GM12872 (cell line): ENCODE data around the gene GVQW3.

Experiments
- CTCF ChIP-seq: IDR thresholded peaks from 3 replicates; pipeline ENCODE4 v1.5.1; 2011; ENCODE audit warnings: low read depth, mild to moderate bottlenecking, low read length, moderate library complexity; ENCODE audit not compliant: insufficient read depth

The GVQW3 gene

DNA sequence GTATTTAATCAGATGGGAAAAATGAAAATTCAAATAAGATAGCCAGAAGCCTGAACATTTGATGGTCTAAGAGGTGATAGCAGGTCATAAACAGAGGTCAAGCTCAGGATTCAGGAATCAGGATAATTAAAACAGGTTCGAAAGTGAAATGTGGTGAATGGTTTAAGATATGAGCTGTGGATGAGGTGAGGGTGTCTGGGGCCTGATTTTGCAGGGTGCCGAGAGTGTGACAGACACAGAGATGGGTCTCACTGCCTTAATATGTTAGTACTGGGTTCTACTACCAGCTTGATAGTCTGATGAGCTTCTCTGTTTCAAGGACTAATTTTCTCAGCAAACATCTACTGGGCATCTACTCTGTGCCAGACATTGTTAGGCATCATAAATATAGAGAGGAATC is 43.8 kb downstream of the GVQW3 start:
- TF ChIP-seq CTCF, result no peak

DNA sequence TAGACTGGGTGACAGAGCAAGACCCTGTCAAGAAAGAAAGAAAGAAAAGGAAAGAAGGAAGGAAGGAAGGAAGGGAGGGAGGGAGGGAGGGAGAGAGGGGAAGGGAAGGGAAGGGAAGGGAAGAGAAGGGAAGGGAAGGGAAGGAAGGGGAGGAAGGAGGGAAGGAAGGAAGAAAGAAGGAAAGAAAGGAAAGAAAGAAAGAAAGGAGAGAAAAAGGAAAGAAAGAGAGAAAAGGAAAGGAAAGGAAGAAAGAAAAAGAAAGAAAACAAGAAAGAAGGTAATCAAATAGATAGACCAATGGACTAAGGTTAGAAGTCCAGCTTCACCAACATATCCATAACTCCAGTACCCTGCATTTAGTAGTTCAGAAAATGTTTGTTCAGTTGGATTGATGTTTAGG is 45.5 kb downstream of the GVQW3 start:
- TF ChIP-seq CTCF, result no peak

- no peak for TF ChIP-seq CTCF
Observed at GRCh38 chr11:76436020-76436419, 54.9 kb downstream of the GVQW3 start.

DNA sequence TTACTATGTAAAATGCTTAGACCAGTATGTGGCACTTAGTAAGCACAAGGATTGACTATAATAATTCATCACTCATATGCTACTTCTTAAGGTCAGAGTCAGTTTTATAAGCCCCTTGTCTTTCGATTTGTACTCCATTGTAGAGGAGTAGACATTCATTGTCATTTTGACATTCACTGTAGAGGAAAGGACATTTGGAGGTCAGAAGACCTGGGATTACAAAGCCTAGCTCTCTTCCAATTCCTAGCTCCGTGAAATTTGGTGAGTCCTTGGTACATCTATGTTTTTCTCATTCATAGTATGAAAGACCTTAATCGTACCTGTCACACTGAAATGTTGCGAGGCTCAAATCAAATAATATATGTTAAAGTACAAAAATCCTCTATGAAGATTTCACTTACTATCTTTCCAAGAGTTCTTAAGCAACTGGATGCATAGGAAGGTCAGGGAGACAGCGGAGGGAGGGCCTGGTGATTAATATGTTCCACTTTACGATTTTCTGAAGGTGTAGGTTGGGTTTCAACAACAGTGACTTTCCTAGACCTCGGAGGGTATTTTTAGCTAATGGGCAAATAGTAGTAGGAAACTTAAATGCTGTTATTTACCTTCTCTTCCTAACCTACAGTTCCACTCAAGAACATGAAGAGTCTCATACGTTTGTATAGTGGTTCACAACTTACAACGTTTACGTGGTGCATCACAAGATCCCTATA is 62.3 kb downstream of the GVQW3 start:
- TF ChIP-seq CTCF, result no peak

GRCh38 chr11:76444065-76444383 is 62.9 kb downstream of the GVQW3 start:
- TF ChIP-seq CTCF, result no peak

DNA sequence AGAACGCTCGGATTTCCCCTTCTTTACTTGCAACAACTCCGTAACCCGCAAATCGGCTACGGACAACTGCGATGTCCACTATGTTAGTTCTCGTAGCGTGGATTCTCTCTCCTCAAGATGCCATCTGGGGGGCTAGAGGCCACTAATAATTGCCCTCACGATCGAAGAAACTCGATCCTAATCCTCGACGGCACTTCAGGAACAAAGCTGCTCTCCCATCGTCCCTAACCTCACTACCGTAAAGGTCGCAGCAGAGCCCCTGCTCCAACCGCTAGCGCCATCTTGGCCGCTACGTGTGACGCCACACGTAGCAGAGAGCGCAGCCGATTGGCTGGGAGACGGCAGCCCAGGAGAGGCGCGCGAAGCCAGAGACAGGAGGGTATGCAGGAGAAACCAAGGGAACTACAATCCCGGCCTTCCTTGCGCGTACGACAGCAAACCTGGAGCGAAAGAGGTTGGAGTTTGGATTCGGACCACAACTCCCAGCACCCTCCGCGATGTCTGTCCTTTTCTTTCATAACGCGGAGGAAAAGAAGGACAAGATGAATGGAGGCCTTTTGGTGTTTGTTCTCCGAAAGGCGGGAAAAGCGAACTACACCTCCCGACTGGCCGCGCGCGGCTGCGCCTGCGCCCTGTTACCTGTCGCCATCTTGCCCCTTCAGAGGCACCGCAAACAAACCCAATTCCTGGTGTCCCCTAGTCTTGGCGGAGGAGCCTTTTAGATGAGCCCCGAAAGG is 63.4 kb downstream of the GVQW3 start, which contains the start of gene EMSY:
TSS of gene EMSY (plus strand) at position 635 of the 737 bp plus-strand sequence. CDS start 1,921 bp downstream, outside the sequence.
- no peak for TF ChIP-seq CTCF

GRCh38 chr11:76445121-76446084 is 64.3 kb downstream of the GVQW3 start:
- peak; percentile 20; the same call in 1 of the 3 replicates for TF ChIP-seq CTCF
